HCEC 1CT (cell line): ENCODE data around the gene MBOAT7.
A peak's percentile ranks its signal among the peaks of the same experiment; 100 is the strongest.
"Not testable (repeated sequence)": the region's sequence is repeated elsewhere in the genome, so short reads cannot be mapped to it uniquely, and the experiment has no call there.

Experiments
- DNase-seq: peaks from one replicate; pipeline ENCODE4 v3.0.0-alpha.2; 2017

MBOAT7 gene, protein sequence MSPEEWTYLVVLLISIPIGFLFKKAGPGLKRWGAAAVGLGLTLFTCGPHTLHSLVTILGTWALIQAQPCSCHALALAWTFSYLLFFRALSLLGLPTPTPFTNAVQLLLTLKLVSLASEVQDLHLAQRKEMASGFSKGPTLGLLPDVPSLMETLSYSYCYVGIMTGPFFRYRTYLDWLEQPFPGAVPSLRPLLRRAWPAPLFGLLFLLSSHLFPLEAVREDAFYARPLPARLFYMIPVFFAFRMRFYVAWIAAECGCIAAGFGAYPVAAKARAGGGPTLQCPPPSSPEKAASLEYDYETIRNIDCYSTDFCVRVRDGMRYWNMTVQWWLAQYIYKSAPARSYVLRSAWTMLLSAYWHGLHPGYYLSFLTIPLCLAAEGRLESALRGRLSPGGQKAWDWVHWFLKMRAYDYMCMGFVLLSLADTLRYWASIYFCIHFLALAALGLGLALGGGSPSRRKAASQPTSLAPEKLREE

DNA sequence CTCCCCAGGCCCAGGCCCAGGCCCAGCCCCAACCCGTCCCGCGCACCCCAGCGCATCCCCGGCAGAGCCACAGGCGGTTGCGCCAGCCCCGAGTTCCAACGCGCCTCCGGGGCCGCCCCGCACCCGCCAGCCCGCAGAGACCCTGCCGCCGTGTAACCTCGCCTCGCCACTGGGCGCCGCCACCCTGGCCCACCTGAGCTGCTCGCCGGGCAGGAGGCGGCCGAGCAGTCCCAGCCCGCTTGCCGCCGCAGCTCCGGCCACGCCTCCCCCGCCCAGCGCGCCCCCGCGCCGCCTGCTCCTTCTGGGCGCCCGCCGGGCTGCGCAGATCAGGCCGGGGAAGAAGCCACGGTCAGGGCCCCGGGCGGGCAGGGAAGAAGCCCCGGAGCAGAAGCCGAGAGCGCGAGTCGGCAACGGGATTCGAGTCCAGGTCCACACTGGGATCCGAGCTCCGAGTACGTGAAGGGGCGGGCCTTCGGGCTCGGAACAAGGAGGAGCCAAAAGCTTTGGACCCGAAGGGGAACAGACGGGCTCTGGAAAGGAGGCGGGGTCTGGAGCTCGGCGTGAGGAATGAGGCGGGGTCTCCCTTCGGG is at the start of gene MBOAT7:
Gene MBOAT7 (minus strand): TSS at position 436 of the 590 bp plus-strand sequence. CDS start 1,072 bp downstream, outside the sequence.
- DNase-seq = no peak

DNA sequence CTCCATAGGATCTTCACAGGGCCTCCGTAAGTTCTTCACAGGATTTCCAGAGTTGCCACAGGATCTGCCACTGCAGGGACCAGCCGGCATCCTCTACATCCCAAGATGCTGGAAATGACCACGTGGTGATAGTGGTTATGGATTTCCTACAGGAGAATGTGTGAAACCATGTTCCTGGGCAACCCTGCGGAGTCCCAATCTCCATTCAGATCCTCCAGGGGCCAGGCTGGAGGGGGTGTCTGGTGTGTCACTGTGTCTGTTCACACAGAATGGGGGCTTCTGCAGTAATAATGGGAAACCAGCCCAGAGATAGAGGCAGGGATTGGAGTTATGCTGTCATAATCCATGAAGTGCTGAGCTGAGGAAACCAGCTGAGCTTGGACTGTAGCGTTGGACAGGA is 44.6 kb upstream of the MBOAT7 start:
- DNase-seq = no peak

DNA sequence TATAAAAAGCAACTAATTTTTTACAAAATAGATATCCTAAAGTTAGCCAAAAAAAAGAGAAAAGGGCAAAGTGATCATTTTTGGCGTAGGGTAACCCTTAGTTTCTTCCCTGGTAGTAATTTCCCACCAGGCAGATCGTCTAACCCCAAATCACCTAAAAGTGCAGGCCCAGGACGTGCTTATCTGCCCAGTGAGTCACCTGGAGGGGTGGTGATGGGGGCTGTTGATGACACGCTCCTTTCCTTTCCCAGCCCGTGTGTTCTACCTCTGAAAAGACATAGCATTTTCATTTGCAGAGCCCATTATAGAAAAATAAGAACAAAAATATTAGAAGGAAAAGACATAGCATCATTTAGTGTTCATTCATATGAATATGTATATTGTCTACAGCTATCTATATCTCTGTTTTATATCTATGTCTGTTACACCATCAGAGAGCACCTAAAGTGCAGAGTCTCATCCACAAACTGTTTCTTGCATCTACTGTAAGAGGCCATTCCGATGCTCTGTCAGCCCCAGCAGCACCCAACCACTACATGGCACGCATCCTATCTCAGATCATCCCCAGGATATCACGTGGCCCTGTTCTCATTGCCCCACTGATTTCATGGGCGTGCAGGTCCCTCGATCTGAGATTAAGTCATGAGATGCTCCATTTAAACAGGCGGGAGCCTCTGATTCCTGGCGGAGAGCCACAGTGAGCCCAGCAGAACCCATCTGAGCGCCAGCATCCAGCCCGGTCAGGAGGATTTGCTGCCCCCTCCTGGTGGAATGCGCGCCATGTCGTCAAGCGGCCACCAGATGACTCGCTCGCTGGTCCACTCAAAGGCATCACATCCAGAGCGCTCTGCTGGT is 41.9 kb upstream of the MBOAT7 start:
- peak; percentile 59 for DNase-seq

DNA sequence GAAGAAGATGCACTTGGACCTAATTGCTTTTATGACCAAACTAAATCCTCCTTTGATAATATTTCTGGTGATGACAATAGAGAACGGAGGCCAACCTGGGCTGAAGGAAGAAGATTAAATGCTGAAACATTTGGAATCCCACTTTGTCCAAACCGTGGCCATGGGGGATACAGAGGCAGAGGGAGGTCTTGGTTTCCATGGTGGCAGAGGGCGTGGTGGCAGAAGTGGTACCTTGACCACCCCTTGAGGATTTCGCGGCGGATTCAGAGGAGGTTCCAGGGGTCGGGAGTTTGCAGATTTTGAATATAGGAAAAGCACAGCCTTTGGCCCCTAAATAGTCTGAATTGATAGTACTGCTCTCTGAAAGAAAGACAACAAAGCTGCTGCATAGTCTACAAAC is 40.7 kb upstream of the MBOAT7 start:
- no peak for DNase-seq

- no peak for DNase-seq
Measured at GRCh38 chr19:54229146-54229545, 39.8 kb upstream of the MBOAT7 start.

DNA sequence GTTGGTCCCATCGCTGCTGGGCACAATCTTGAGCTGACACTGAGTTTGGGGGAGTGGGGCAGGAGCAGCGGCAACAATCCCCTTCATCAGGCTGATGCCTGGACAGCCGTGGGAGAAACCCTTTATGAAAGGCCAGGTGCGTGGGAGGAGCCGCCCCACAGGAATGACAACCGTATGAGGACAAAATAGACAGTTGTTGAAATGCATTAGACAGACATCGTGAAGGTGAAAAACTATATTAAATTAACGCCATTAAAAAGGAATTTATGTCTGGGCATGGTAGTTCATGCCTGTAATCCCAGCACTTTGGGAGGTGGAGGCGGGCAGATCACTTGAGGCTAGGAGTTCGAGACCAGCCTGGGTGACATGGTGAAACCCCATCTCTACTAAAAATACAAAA is 35.2 kb upstream of the MBOAT7 start:
- not testable (repeated sequence) for DNase-seq

DNA sequence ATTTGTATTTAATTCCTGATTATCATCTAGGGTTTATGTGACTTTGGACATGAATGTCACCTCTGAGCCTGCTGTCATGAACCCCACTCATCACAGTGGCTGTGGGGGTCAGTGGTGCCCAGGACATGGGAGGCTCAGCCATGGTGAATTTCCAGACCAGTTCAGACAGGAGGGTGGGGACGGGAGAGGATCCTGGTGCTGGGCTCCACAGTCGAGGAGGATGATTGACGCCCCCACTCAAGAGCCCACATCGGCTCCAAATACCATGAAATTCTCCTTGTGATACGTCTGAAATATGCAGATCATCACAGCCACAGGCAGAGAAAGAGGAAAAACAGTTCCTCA is 34.5 kb upstream of the MBOAT7 start:
- DNase-seq = not testable (repeated sequence)

GRCh38 chr19:54223277-54223936 is 34.0 kb upstream of the MBOAT7 start:
- DNase-seq = not testable (repeated sequence)

DNA sequence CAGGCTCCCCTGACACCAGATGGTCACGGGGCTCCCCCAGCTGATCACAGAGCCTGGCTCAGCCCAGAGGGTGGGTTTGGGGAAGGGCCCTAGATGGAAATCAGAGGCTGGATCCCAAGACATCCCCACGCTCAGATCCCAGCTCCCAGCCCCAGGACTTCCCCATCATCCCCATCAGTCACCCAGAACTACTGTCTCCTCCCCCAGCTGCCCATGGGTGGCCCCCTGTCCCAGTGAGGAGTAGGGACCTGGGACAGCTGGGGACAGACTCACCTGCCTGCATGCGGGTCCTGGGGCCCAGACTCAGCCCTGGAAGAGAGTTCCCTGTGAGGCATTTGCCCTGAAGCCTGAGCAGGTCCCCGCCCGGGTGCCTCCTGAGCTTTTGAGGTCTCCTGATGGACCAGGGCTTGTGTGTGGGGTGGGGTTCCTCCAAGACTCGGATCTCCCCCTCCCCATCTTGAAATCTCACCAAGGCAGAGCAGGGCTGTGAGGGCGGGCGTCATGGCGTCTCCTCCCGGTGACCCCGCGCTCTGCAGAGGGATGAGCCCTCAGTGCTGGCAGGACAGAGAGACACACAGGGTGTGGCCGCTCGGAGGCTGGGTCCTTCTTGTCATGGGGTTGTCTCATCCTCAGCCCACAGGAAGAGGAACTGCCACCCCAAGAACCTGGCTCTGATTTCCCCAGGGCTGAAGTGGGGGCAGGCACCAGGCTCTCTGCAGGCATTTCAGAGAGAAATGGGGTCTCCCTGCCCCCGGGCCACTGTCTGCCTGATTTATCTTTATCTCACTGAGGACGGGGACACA is 33.3 kb upstream of the MBOAT7 start, which contains the start of gene LILRB3:
Gene LILRB3 (minus strand): TSS at position 534 of the 803 bp plus-strand sequence. CDS start 31 bp downstream, at position 503.
- DNase-seq = not testable (repeated sequence)

DNA sequence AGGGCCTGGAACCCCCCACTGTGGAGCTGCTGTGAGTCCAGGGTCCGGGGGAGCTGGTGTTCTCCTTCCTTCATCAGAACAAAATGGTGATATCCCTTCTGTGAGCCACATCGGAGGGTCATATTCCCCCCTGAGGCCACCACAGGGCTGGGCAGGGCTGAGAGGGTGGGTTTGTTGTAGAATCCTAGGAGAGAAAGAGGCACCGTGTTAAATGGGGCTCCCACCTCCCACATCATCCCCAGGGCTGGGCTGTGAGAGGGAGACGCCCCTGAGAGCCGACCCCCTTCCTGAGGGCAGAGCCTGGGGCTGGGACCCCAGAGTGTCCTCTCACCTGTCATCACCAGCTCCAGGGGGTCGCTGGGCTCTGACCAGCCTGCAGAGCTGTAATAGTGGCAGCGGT is 32.6 kb upstream of the MBOAT7 start:
- not testable (repeated sequence) for DNase-seq

- DNase-seq = not testable (repeated sequence)
Measured at GRCh38 chr19:54219702-54220101, 30.3 kb upstream of the MBOAT7 start.

DNA sequence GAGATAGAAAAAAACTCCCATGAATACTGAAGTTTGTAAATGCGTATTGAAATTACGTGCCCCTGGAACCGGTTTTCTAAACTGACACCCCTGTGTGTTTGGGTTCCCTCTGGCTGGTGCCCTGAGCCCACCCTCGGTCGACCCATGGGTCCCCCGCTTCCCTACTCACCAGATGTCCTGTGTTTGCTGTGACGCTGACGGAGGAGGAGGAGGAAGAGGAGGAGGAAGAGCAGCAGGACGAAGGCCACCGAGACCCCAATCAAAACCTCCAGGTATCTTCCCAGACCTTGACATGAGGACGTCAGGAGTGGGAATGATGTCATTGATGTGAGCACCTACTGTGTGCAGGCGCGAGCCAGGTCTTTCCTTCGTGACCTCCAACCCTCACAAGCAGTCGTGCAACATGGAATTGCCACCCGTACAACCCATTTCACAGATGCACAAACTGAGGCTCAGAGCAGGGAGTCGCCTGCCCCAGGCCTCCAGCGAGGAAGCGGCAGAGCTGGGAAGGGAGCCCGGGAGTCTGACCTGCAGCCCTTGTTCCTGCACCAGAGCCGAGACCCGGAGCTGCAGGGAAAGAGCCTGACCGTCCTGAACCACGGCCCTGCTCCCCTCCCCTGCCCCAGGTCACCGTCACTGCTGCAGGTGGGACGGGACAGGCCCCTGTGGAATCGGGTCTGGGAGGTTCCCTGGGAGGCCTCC is 29.7 kb upstream of the MBOAT7 start:
- DNase-seq = no peak

- DNase-seq = no peak
Measured at GRCh38 chr19:54218259-54218658, 28.9 kb upstream of the MBOAT7 start.

DNA sequence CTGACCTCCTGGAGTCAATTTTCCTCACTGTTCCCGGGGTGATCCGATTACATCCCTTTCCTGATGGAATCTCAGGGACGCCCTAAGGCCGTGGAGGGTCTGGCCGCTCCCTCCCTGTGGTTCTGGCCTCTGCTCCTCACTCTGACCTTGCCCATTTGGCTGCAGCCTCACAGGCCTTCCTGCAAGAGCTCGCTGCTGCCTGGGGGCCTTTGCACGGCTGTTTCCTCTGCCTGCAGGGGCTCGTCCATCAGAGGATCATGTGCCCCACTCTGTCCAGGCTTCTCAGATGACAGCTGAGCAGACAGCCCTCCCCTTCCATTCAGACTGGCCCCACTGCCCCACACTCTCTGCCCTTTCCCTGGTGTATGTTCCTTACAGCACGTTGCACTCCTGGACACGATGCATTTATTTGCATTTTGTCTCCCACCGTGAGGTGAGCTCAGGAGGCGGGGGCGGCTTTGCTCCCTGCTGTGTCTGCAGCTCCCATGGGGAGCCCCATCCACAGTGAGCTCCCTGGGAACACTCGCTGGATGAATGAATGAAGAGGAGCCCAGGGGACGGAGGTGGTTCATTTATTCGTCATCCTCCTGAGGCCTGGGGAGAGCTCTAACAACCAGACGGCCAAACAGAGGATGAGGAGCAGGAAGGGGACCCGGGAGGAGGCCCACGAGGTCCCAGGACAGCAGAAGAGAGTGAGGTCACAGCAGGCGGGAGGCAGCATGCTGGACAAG is 28.3 kb upstream of the MBOAT7 start:
- DNase-seq = not testable (repeated sequence)

- no peak for DNase-seq
Measured at GRCh38 chr19:54216869-54217268, 27.5 kb upstream of the MBOAT7 start.

GRCh38 chr19:54214734-54215133 is 25.4 kb upstream of the MBOAT7 start:
- not testable (repeated sequence) for DNase-seq

DNA sequence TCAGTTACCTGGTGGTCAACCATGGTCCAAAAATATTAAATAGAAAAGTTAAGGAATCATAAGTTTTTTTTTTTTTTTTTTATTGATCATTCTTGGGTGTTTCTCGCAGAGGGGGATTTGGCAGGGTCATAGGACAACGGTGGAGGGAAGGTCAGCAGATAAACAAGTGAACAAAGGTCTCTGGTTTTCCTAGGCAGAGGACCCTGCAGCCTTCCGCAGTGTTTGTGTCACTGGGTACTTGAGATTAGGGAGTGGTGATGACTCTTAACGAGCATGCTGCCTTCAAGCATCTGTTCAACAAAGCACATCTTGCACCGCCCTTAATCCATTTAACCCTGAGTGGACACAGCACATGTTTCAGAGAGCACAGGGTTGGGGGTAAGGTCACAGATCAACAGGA is 24.8 kb upstream of the MBOAT7 start:
- DNase-seq = not testable (repeated sequence)

DNA sequence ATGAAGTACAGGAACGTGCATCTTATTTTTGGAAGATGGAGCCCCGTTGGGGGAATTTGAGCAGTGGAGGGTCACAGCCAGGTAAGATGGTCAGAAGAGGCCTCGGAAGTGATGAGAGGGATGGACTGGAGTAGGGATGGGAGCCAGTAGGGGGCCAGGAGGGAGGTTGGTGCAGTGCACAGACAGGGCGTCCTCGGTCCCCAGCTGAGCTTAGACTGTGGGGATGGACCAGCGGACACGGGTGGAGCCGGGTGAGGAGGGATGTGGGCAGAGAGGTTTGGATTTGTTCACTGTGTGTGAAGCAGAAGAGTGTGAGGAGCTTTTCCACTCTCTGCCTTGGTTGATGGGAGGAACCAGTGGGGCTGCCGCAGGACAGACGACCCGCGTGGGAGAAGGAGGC is 21.9 kb upstream of the MBOAT7 start:
- no peak for DNase-seq

DNA sequence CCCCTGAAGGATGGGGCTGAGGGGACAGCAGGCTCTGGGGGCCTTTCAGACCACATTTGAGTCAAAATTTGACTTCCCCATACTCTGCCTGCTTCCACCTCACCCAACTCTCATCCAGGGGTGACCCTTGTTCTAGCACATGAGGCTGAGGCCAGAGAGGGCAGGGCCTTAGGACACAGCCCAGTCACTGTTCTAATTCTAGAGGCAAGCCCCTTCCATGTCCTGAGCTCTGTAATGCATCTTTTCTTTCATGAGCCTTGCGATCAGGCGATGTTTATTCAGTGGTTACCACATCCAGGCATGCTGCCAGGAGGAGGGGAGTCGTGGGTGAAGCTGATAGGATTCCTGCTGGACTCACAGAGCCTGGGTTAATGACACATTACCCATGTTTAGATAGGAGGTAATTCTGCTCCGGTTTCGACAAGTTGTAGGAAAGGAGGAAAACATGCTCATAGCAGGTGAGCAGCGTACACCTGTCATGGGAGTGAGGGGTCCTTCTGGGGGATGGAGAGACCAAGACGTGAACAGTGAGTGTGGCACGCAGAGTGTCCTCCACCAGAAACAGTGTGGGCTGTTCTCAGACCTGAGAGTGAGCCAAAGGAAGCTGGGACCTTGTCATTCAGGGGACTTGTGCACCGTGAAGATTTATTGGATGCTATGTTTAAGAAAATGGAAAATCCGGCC is 20.6 kb upstream of the MBOAT7 start:
- peak; percentile 94 for DNase-seq
